H1 (cell line): ENCODE data around the gene CDK16. TPM values are rescaled to one million over a fixed set of nuclear protein-coding genes. Genes with fewer than 3 reads are reported as not detected.

Source experiments
- CBX5 ChIP-seq: fragments of 300-800, 300-1000 bp; sonication (generic); IDR thresholded peaks from 2 replicates; pipeline ENCODE4 v1.7.1; 2016; ENCODE audit warnings: antibody characterized with exemption, low read length, low read depth
- CREB1 ChIP-seq: IDR thresholded peaks from 2 replicates; pipeline ENCODE4 v1.6.1; 2012; ENCODE audit warnings: inconsistent platforms
- JUND ChIP-seq: IDR thresholded peaks from 2 replicates; pipeline ENCODE4 v1.6.1; 2011; ENCODE audit warnings: mild to moderate bottlenecking, improper control_type of control experiment, low read length
- PHF8 ChIP-seq: fragments of 200-600 bp; sonication (generic); conservative IDR thresholded peaks from 2 replicates; pipeline ENCODE4 v1.7.1; 2012; ENCODE audit warnings: low read depth, mild to moderate bottlenecking, inconsistent platforms, low read length, moderate library complexity
- POLR2A ChIP-seq, 2 experiments: IDR thresholded peaks; 1 replicate in 1 of 2; 2 replicates in 1 of 2; pipeline ENCODE4 v1.6.1; 2011; ENCODE audit warnings: low read depth in 2 of 2, low read length in 2 of 2, mild to moderate bottlenecking in 2 of 2; ENCODE audit errors: control extremely low read depth in 1 of 2
- RBBP5 ChIP-seq: IDR thresholded peaks from 2 replicates; pipeline ENCODE4 v1.7.1; 2012; ENCODE audit warnings: low read depth, mild to moderate bottlenecking, inconsistent platforms, low read length, moderate library complexity, borderline replicate concordance
- SP1 ChIP-seq: IDR thresholded peaks from 2 replicates; pipeline ENCODE4 v1.6.1; 2011; ENCODE audit warnings: low read depth, low read length
- polyA plus RNA-seq, 7 experiments: library from polyadenylated mRNA; depleted of rRNA in 3 of 7; stranded (reverse) in 5 of 7; unstranded in 2 of 7; fragments of >200 nt in 5 of 7; fragments of 200-250 nt in 2 of 7; gene quantifications; 1 replicate in 5 of 7; 2 replicates in 1 of 7; 4 replicates in 1 of 7; pipeline versions ENCODE4 v1.2.1 to v1.2.3, GENCODE V29; 2011 to 2013; ENCODE audit warnings: missing spikeins in 2 of 7, mixed read lengths in 2 of 7
- total RNA-seq: library from RNA; stranded (reverse); fragmentation: NEBNext Ultra II Directional; extraction: Animal tissue kit (Norgen Biotek cat#: 25700); gene quantifications from 2 replicates; pipeline ENCODE4 v1.2.1, GENCODE V29; 2021
- TF ChIP-seq, protein P1 (sequence below): IDR thresholded peaks from 2 replicates; pipeline ENCODE4 v1.6.1; 2012; ENCODE audit warnings: inconsistent platforms

Gene CDK16
- total and polyA plus RNA-seq, 2 of the 8 experiments (the other 6 are each of a cell fraction or from before 2014, with no cell fraction given) = 124 to 204 TPM

DNA sequence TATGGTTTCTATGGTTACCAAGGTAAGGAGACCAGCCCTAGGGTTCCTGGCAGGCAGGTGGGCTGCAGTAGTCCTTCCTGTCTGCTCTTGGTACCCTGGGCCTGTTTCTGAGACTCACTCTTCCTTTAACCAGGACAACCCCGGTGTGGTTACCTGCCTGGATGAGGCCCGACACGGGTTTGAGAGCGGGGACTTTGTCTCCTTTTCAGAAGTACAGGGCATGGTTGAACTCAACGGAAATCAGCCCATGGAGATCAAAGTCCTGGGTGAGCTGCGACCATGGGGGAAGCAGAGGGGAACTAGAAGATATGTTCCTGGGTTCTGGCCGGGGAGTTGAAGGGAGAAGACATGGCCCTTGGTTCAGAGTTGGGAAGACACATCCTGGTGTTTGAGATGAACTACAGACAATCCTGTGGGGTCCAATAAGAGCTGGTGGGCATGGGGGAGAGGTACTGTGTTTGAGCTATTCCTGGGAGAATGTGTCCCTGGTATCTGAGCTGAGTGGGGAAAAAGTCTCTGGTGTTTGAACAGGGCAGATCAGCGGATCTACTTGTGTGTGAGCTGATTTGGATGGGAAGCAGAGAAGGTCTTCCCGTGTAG, 17.0 kb upstream of the CDK16 start (continued):
- no peak for TF ChIP-seq RBBP5
- no peak for TF ChIP-seq SP1
- TF ChIP-seq CREB1 = no peak
- no peak for TF ChIP-seq PHF8
- TF ChIP-seq, protein P1, sequence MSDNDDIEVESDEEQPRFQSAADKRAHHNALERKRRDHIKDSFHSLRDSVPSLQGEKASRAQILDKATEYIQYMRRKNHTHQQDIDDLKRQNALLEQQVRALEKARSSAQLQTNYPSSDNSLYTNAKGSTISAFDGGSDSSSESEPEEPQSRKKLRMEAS = no peak
- no peak for TF ChIP-seq JUND
- TF ChIP-seq POLR2A (IDR thresholded peaks at IDR 0.05; ENCODE audit: control extremely low read depth in 1 of 2, low read depth in 2 of 2, low read length in 2 of 2) = no peak
- no peak for TF ChIP-seq CBX5
- TF ChIP-seq, all 59 proteins: peak for 0
